T-helper 1 cell (primary cell): ENCODE results near the gene CATSPER1.

Experiments used
- DNase-seq, 5 donors: peaks; one replicate each; pipeline ENCODE4 v3.0.0-alpha.2; 2012 to 2020

CATSPER1 gene

GRCh38 chr11:65968600-65969482, 57.4 kb downstream of the CATSPER1 start:
- DNase-seq = no peak

- no peak for DNase-seq
Observed at GRCh38 chr11:65967329-65967934, 58.8 kb downstream of the CATSPER1 start.
